K562 (cell line): ENCODE data around the gene LCA5. TPM values are rescaled to one million over a fixed set of nuclear protein-coding genes. Genes with fewer than 3 reads are reported as not detected.

Experiments
- ARHGAP35 ChIP-seq: fragments of 450-650 bp; IDR thresholded peaks from 2 replicates; pipeline ENCODE4 v1.6.1; 2018; ENCODE audit not compliant: partially characterized antibody
- CBX3 ChIP-seq, 2 experiments: IDR thresholded peaks; 1 replicate in 1 of 2; 2 replicates in 1 of 2; pipeline ENCODE4 v1.6.1; 2012; ENCODE audit warnings: inconsistent platforms in 2 of 2, low read length in 2 of 2, borderline replicate concordance in 1 of 2, control low read depth in 1 of 2
- DEAF1 ChIP-seq: fragments of 450-650 bp; formaldehyde crosslinking; IDR thresholded peaks from 2 replicates; pipeline ENCODE4 v1.4.0; 2020; ENCODE audit warnings: mild to moderate bottlenecking, moderate library complexity
- HDGF ChIP-seq: fragments of 450-650 bp; IDR thresholded peaks from 2 replicates; pipeline ENCODE4 v1.6.1; 2016
- HES1 ChIP-seq: fragments of 450-650 bp; IDR thresholded peaks from 2 replicates; pipeline ENCODE4 v1.6.1; 2016; ENCODE audit warnings: low read depth, mild to moderate bottlenecking, moderate library complexity
- JUNB ChIP-seq: fragments of 450-650 bp; formaldehyde crosslinking; conservative IDR thresholded peaks from 2 replicates; pipeline ENCODE4 v1.4.0; 2020; ENCODE audit warnings: mild to moderate bottlenecking
- MECOM ChIP-seq: fragments of 250-450 bp; sonication (Bioruptor Pico); IDR thresholded peaks from 2 replicates; pipeline ENCODE4 v1.8.0; 2022; ENCODE audit warnings: inconsistent platforms
- PATZ1 ChIP-seq: fragments of 250-450 bp; sonication (Bioruptor Pico); IDR thresholded peaks from 2 replicates; pipeline ENCODE4 v1.5.0; 2020; ENCODE audit warnings: mild to moderate bottlenecking, borderline replicate concordance
- PHTF2 ChIP-seq: fragments of 250-450 bp; sonication (Bioruptor Pico); IDR thresholded peaks from 2 replicates; pipeline ENCODE4 v1.5.0; 2021; ENCODE audit warnings: mild to moderate bottlenecking
- RREB1 ChIP-seq: fragments of 250-450 bp; sonication (Bioruptor Pico); IDR thresholded peaks from 2 replicates; pipeline ENCODE4 v1.4.0; 2020
- SMAD4 ChIP-seq: fragments of 250-450 bp; sonication (Bioruptor Pico); conservative IDR thresholded peaks from 2 replicates; pipeline ENCODE4 v1.8.0; 2021; ENCODE audit warnings: inconsistent platforms, mild to moderate bottlenecking, moderate library complexity
- SNRNP70 ChIP-seq: fragments of 200-400 bp; formaldehyde crosslinking; optimal IDR thresholded peaks from 2 replicates; pipeline ENCODE3; 2017; ENCODE audit warnings: low read depth, low read length
- SOX6 ChIP-seq: fragments of 450-650 bp; IDR thresholded peaks from 2 replicates; pipeline ENCODE4 v1.6.1; 2014; ENCODE audit warnings: mild to moderate bottlenecking
- SUPT5H ChIP-seq: fragments of 450-650 bp; IDR thresholded peaks from 2 replicates; pipeline ENCODE4 v1.6.1; 2016
- TRIM25 ChIP-seq: fragments of 450-650 bp; IDR thresholded peaks from 2 replicates; pipeline ENCODE4 v1.7.0; 2016; ENCODE audit warnings: borderline replicate concordance
- TRIM28 ChIP-seq: fragments of 450-650 bp; IDR thresholded peaks from 2 replicates; pipeline ENCODE4 v1.6.1; 2017
- ZNF445 ChIP-seq: fragments of 250-450 bp; sonication (Bioruptor Pico); IDR thresholded peaks from 2 replicates; pipeline ENCODE4 v1.4.0; 2020; ENCODE audit warnings: low read depth, mild to moderate bottlenecking, moderate library complexity
- polyA plus RNA-seq, 8 experiments: library from polyadenylated mRNA; depleted of rRNA in 4 of 8; stranded (reverse) in 5 of 8; unstranded in 3 of 8; fragments of >200 nt; fragmentation: Nextera tagmentation in 2 of 8; fragmentation: Illumina TruSeq in 1 of 8; extraction: Ambion mirVana in 2 of 8; extraction: Trizol in 1 of 8; gene quantifications; 2 replicates each; pipeline versions ENCODE4 v1.2.1 to v1.2.3, GENCODE V29; 2011 to 2014; ENCODE audit warnings: inconsistent platforms in 1 of 8, missing spikeins in 1 of 8
- total RNA-seq, 7 experiments: library from RNA; depleted of rRNA in 6 of 7; stranded (reverse); fragments of >200 nt in 6 of 7; fragmentation: Illumina TruSeq in 2 of 7; extraction: Trizol in 2 of 7; gene quantifications; 2 replicates each; pipeline versions ENCODE4 v1.2.1 to v1.2.3, GENCODE V29; 2011 to 2021; ENCODE audit warnings: low replicate concordance in 1 of 7

LCA5 gene
- total and polyA plus RNA-seq, 9 of the 15 experiments (the other 6 are each of a cell fraction or from before 2014, with no cell fraction given) = 1.0 to 3.4 (median 1.8) TPM

GRCh38 chr6:79544939-79545450, 7.8 kb upstream of the LCA5 start (continued):
- TF ChIP-seq HDGF (no peak), HES1 (no peak), DEAF1 (CRISPR knock-in tag) (peak; percentile 55), ZNF445 (CRISPR knock-in tag) (no peak), ARHGAP35 (no peak), SMAD4 (peak; percentile 88), SOX6 (peak; percentile 99), MECOM (CRISPR knock-in tag) (no peak), CBX3 (IDR thresholded peaks at IDR 0.05; ENCODE audit: borderline replicate concordance in 1 of 2, low read length in 2 of 2) (peak in 1 of 2 experiments; percentile 90; a peak in 2 of 3 replicates), SUPT5H (no peak), TRIM25 (no peak), RREB1 (no peak), JUNB (CRISPR knock-in tag) (0 out of 2 replicates have a peak, but pooled peaks have one; percentile 47), SNRNP70 (no peak), PATZ1 (CRISPR knock-in tag) (no peak), TRIM28 (peak; percentile 67), PHTF2 (CRISPR knock-in tag) (no peak)
